Heart left ventricle (tissue), 13 donors: ENCODE measurements around the gene SSC5D.

Source experiments
- CTCF ChIP-seq, 12 donors: fragments of 200-600 bp; sonication (generic) in 4 of 12; IDR thresholded peaks; one replicate each; pipeline versions ENCODE4 v1.5.0 to v1.8.0; 2018 to 2022; ENCODE audit warnings: antibody characterized with exemption in 12 of 12, mild to moderate bottlenecking in 5 of 12
- POLR2A ChIP-seq, 2 donors: fragments of 450-650 bp; IDR thresholded peaks; one replicate each; pipeline ENCODE4 v1.6.1; 2017; ENCODE audit warnings: antibody characterized with exemption in 2 of 2, mild to moderate bottlenecking in 2 of 2, moderate library complexity in 2 of 2
- donor health status: ischemic (EF 13 %, LVEDD 7.1; RV severe dilation, severe dysfunction).
- donor health status: DM: no; HTN: yes; CAD: no.
- donor health status: DM: no; HTN: no; CAD: no.
- donor health status: ischemic (EF 25% LVEDD 6.9; RV normal size, moderate dysfunction).
- donor health status: ischemic (EF 25% LVEDD 5.7; RV mildly dilated, moderate dysfunction).
- donor health status: ischemic (EF 35%, LVEDD 5.7; RV mildly dilated, moderate dysfunction).
- donor health status: nonischemic (EF 11% LVEDD 7.7; RV severe dilation, severe dysfunction).
- donor health status: DM: yes; HTN: yes; CAD: no.
- donor health status: PGD.
- donor health status: ischemic (EF 29% LVEDD 5.4; RV normal size, mild dysfunction).
- donor health status: nonischemic (EF 23%, LVEDD 6.1; RV moderate dilation, normal function).

GRCh38 chr19:55471266-55471665, 17.0 kb upstream of the SSC5D start:
- TF ChIP-seq CTCF (IDR thresholded peaks at IDR 0.05) (no peak), POLR2A (IDR thresholded peaks at IDR 0.05) (no peak)
